ENCODE results near the gene OR8G1. TPM values are rescaled to one million over a fixed set of nuclear protein-coding genes. Genes with fewer than 3 reads are reported as not detected.

OR8G1 gene
- total and polyA plus RNA-seq, 2 of the 8 experiments (the other 6 are each of a cell fraction or from before 2014, with no cell fraction given), result not detected

DNA sequence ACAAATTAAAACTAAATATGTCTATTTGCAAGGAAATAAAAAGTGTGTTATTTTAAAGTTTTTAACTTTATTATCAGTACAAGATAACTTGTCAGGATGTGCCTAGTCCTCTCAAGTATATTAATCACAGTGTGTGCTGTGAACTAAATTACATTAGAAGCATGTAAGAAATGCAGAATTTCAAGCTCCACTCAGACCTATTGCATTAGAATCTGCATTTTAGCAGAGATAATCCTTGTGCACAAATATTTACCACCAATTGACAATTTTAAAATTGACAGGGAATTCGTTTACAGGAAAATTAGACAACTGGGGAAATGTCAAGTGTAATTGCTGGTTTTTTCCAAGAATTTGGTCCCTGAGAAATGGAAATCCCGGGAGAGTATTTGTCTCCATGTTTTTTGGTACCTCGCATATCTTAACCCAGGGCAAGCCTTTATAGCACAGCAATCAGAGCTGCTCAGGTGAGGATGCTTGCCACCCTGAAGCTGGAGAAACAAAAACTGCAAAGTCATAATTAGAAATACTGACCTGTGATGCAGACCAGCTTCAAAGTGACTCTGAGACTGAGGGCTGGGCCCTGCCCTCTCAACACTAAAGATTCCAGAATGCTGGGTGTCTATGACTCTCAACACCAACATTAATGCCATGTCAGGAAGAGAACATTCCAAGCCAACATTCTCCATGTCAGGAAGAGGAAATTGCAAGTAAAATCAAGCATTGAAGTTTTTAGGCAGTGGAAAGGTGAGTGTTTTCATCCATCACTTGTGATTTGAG lies at the start of gene OR8G1 (continued):
- TF ChIP-seq, protein P1, sequence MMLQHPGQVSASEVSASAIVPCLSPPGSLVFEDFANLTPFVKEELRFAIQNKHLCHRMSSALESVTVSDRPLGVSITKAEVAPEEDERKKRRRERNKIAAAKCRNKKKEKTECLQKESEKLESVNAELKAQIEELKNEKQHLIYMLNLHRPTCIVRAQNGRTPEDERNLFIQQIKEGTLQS (IDR thresholded peaks at IDR 0.05; ENCODE audit: insufficient read depth, low read depth, low read length), result no peak
- no peak for TF ChIP-seq CREB1 (IDR thresholded peaks at IDR 0.05)

All from H1 (cell line).